NCI-H2107 (cell line): ENCODE measurements around the gene SHCBP1L.

ENCODE experiments used
- DNase-seq: peaks from one replicate; lab custom pipeline; 2025; lab: John Stamatoyannopoulos, UW

The SHCBP1L gene

GRCh38 chr1:182890927-182891610, 61.9 kb downstream of the SHCBP1L start:
- peak; percentile 58 for DNase-seq

GRCh38 chr1:182889997-182890396, 63.0 kb downstream of the SHCBP1L start:
- DNase-seq, result no peak

- DNase-seq, result no peak
Observed at GRCh38 chr1:182888736-182889531, 64.0 kb downstream of the SHCBP1L start.

- DNase-seq, result no peak
Observed at GRCh38 chr1:182886985-182887384, 66.0 kb downstream of the SHCBP1L start.

- no peak for DNase-seq
Observed at GRCh38 chr1:182885591-182885990, 67.4 kb downstream of the SHCBP1L start.

- no peak for DNase-seq
Observed at GRCh38 chr1:182884872-182885271, 68.1 kb downstream of the SHCBP1L start.

- DNase-seq, result no peak
Observed at GRCh38 chr1:182877842-182878241, 75.1 kb downstream of the SHCBP1L start.

GRCh38 chr1:182877331-182877730, 75.6 kb downstream of the SHCBP1L start:
- DNase-seq, result no peak

GRCh38 chr1:182875889-182876288, 77.1 kb downstream of the SHCBP1L start:
- no peak for DNase-seq

- no peak for DNase-seq
Observed at GRCh38 chr1:182872881-182873280, 80.1 kb downstream of the SHCBP1L start.

- no peak for DNase-seq
Observed at GRCh38 chr1:182869241-182869666, 83.7 kb downstream of the SHCBP1L start.

GRCh38 chr1:182867861-182868260, 85.1 kb downstream of the SHCBP1L start:
- DNase-seq, result no peak

GRCh38 chr1:182863940-182864339, 89.0 kb downstream of the SHCBP1L start:
- no peak for DNase-seq

GRCh38 chr1:182862827-182863226, 90.1 kb downstream of the SHCBP1L start:
- no peak for DNase-seq

- no peak for DNase-seq
Observed at GRCh38 chr1:182861994-182862393, 91.0 kb downstream of the SHCBP1L start.

- DNase-seq, result no peak
Observed at GRCh38 chr1:182860658-182861057, 92.3 kb downstream of the SHCBP1L start.

- no peak for DNase-seq
Observed at GRCh38 chr1:182857212-182857611, 95.8 kb downstream of the SHCBP1L start.

- DNase-seq, result no peak
Observed at GRCh38 chr1:182855911-182856310, 97.1 kb downstream of the SHCBP1L start.

GRCh38 chr1:182851825-182852224, 101.1 kb downstream of the SHCBP1L start:
- no peak for DNase-seq

GRCh38 chr1:182850319-182850718, 102.6 kb downstream of the SHCBP1L start:
- DNase-seq, result no peak
